Stimulated activated CD4-positive, alpha-beta T cell treated with anti-CD3 and anti-CD28 coated beads, Interleukin-1b, Interleukin-23, amount 100 ng/mL, for 1 hour (primary cell): ENCODE data around the gene SPOUT1.

ENCODE experiments used
- DNase-seq, 2 donors: peaks; one replicate each; pipeline ENCODE4 v3.0.0-alpha.2; 2020; ENCODE audit warnings: low read depth in 2 of 2

The SPOUT1 gene

DNA sequence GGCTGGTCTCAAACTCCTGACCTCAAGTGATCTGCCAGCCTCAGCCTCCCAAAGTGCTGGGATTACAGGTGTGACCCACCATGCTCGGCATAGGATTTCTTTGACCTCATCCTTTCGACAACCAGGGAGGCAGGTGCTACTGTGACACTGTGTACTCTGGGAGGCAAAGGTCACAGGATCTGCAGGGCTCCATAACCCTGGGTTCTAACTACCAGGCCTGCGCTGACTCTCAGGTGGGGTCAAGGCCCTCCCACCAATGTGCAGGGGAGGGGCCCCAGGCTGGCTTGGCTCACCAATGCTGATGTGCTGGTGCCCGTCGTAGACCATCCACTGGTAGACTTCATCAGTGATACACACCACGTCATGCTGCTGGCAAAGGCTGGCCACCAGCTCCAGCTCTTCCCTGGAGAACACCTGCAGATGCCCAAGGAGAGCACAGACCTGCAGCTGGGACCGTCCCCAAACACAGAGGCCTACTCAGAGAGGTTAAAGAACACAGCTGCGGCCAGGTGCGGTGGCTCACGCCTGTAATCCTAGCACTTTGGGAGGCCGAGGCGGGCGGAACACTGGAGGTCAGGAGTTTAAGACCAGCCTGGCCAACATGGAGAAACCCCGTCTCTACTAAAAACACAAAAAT lies 7.0 kb upstream of the SPOUT1 start:
- DNase-seq, result no peak

DNA sequence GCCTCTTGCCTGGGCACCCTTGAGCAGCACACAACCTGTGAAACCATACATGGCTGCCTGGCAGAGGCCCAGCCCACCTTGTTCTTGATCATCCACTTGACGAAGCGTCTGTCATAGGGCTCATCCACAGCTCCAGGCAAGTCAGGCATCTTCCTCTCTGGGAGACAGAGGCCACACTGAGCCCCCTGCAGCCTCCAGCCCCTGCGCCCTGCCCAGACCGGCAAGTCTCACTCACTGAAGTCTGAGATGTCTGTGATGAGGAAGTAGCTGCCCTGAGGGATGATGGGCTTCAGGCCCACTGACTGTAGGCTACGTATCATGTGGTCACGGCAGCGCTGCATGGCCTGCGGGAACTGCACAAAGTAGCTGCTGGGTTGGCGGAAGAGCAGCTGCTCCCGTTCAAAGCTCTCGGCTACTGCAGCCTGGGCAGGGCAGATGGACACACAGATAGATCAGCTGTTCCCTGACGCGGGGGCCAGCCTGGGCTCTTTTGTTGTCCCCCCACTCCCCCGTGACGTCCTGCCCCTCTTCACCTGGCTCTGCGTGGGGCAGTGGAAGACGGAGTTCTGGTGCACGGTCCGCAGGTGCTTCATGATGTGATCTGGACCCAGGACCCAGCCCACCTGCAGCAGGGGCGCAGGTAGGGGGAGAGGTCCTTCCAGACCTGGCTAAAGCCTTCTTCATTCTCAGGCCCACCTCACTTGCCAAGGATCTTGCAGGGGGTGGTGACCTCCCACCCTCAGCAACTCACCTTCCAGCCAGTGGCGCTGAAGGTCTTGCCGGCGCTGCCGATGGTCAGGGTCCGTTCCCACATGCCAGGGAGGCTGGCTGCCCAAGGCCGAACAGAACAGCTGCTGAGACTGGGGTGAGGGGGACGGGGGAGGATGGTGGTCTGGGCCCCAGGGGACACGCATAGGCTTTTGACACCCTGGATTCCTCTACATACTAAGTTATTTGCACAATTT lies 5.9 kb upstream of the SPOUT1 start:
- DNase-seq, result no peak

DNA sequence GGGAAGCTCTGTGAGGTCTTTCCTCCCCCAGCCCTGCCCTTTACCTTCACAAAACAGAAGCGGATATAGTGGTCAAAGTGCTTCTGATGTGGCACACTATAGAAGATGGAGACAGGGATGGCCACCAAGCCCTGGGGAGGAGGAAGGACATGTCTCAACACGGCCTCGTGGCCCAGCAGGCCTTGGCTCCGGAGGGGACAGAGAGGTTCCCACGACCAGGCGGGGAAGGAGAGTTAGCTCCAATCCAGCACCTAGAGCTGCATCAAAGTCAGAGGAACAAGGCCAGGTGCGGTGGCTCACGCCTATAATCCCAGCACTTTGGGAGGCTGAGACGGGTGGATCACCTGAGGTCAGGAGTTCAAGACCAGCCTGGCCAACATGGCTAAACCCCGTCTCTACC lies 4.1 kb upstream of the SPOUT1 start:
- DNase-seq, result no peak

DNA sequence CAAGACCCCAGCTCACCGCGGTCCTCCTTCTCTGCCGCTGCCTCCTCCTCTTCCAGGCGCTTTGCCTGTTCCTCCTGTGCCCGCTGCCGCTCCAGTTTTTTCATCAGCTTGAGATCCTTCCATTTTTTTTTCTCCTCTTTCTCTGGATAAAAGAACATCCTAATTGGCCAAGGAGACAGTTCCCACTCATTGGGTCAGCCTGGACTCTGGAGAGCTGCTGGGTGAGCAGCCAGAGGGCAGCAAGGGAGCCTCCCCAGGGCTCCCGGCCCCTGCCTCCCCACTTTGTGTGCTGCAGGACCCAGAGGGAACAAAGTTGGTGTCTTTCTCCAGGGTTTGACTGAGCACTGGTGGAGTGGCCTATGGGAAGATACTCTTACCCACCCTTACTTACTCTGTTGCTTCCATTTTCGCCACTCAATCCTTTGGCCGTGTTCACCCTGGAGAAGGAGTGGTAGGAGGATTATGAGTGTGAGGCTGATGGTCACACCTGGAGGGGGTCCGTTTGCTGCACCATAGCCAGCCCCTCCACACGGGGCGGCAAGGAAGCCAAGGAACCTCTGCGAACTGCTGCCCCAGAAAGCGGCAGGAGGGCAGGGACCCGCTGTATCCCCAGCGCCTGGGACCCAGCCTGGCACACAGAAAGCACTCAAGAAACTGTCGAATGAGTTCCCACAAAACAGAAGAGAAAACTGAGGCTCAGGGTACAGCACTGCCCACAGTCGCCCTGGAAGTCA lies 708 bp downstream of the SPOUT1 start:
- no peak for DNase-seq

DNA sequence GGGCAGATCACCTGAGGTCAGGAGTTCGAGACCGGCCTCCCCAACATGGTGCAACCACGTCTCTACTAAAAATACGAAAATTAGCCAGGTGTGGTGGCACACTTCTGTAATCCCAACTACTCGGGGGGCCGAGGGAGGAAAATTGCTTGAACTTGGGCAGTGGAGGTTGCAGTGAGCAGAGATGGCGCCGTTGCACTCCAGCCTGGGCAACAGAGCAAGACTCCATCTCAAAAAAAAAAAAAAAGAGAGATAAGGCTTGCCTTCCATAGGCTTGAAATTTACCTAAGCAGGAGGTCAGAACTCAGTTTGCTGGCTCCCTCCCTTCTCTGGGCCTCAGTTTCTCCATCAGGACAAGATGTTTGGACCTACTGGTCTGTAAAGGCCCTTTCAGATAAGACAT lies 1.3 kb downstream of the SPOUT1 start:
- no peak for DNase-seq

DNA sequence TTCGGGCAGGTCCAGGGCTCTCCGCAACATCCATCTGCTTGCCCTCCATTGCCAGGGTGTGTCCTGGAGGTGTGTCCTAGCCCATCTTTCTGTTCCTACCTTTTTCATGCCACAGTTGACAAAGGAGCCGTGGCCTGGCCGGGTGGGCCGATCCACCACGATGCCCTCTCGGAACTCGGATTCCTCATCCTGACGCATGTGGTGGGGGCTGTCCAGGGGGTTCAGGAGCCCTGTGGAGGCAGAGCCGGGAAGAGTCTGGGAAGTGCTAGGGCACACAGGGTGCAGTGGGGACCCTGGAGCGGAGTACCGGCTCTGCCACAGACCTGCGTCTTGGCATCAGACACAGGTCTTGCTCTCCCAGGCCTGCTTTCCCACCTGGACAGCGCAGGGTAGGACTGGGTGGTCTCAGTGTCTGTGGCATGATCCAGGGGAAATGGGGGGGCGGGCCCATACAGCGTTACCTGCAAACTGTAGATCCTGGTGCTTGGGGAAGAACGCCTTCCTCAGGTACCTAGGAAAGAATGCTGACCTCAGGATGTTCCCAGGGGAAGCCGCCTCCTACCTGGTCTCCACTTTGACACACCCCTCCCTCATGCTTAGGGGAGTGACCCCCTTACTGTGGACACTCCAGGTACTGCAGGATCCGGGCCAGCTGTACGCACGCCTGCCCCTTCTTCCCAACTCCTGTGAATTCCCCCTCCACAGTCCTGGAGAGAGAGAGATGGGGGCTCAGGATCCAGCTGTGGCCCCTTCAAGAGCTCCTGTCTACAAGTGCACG lies 3.5 kb downstream of the SPOUT1 start:
- DNase-seq, result no peak

DNA sequence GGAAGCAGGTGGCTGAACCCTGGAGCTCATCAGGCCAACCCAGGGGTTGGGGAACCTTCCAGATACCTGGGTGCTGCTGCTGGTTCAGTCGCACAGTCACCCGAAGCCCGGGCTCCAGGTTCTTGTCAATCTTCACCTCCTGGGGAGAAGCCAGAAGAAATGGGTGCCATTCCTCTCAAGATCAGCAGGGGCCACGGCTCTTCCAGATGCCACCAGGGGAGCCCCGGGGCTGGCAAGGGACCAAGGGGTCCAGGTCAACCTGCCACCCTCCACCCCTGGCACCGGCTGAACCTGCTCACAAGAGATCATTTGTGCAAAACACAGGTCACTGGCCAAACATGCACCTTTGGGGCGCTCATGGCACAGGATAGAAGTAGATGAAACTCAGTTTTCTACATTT lies 4.7 kb downstream of the SPOUT1 start:
- DNase-seq, result no peak

DNA sequence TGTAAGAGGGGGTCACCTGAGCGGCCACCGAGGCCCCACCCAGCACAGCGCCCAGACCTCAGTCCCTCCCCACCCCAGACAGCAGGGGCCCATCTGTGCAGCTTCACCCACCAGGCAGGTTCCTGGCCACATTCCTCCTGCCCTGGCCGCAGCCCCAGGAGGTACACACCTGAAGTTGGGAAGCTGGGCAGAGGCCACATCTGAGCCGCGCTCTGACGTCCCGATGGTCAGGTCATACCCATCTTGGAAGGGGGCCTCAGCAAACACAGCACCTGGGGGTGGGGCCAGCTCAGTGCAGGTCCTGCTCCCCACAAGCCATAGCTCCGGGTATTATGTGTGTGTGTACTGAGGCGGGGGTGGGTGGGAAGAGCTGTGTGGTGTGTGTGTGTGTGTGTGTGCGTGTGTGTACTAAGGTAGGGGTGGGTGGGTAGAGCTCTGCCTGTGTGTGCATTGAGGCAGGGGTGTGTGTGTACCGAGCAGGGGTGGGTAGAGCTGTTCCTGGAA lies 5.6 kb downstream of the SPOUT1 start:
- no peak for DNase-seq

DNA sequence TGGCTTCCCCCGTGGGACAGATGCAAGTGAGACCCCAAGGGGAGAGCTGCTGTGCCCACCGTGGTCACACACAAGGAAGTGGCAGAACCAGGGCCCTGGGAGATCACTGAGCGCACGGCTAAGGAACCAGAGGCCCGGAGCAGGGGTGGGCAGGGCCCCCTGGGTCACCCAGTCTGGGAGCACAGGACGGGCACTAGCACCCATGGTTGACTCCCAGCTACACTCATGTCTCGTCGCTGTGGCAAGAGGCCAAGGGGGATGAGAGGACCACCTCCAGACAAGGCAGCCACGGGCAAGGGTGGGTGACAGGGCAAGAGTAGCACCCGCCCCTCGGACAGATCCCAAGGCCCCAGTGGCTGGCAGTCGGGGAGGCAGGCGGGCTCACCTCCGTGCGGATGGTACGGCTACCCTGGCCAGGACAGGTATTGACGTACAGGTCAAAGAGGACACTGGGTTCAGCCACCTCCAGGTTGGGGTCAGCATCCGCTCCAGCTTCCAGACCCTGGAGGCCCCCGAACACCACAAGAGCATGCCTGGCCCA lies 6.2 kb downstream of the SPOUT1 start:
- no peak for DNase-seq

DNA sequence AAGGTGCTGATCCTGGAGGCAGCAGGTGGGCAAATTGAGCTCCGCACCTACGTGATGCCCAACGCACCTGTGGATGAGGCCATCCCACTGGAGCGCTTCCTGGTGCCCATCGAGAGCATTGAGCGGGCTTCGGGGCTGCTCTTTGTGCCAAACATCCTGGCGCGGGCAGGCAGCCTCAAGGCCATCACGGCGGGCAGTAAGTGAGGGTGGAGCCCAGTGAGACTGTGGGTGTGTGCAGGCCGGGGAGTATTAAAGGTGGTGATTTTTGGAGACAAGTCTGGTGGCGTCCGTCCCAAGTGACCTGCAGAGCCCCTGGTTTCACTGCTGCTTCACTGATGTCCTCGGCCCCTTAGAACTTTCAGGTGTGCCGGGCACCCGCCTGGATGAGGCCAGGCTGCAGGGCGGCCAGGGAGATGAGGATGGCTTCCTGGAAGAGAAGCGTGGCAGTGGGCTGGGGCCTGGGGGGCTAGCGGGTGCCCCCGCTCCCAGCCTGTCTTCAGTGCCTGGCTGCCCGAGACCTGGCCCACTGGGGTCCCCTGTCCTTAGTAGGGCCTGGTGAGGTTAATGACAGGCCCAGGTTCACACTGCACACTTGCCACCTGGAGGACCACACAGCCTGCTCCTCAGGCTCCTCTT lies 7.1 kb downstream of the SPOUT1 start:
- no peak for DNase-seq

DNA sequence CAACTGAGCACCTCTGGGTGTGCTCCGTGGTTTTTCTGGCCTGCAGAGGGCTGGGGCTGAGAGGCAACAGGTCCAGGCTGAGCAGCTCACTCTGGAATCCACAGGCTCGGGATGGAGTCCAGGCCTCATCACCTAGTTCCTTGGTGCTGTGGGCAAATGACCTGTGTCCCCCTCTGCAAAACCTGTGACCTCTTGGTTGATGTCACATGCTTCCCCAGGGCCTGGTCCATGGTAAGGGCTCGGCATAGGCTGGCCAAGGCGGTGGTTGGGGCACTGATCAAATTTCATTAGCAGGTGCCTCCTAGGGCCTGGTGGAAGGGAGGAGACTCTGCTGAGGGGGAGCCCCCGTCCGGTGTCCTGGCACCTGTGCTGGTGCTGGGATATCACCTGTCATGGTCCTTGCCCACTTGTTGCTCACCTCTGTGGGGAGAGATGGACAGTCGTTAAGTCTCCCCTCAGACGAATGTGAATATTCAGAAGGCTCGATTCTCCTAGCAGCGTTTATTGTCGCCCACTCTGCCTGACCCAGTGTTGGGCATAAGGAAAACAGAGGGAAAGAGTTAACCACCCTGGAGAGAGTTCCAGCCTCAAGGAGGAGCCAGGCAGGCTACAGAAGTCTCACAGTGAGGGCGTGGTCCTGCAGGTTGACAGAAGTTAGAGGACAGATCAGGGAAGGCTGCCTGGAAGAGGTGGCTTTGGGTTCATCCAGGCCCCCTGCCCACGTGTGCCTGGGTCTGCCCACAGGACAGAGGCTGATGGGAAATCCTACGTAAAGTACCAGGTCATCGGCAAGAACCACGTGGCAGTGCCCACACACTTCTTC lies 7.8 kb downstream of the SPOUT1 start:
- no peak for DNase-seq

DNA sequence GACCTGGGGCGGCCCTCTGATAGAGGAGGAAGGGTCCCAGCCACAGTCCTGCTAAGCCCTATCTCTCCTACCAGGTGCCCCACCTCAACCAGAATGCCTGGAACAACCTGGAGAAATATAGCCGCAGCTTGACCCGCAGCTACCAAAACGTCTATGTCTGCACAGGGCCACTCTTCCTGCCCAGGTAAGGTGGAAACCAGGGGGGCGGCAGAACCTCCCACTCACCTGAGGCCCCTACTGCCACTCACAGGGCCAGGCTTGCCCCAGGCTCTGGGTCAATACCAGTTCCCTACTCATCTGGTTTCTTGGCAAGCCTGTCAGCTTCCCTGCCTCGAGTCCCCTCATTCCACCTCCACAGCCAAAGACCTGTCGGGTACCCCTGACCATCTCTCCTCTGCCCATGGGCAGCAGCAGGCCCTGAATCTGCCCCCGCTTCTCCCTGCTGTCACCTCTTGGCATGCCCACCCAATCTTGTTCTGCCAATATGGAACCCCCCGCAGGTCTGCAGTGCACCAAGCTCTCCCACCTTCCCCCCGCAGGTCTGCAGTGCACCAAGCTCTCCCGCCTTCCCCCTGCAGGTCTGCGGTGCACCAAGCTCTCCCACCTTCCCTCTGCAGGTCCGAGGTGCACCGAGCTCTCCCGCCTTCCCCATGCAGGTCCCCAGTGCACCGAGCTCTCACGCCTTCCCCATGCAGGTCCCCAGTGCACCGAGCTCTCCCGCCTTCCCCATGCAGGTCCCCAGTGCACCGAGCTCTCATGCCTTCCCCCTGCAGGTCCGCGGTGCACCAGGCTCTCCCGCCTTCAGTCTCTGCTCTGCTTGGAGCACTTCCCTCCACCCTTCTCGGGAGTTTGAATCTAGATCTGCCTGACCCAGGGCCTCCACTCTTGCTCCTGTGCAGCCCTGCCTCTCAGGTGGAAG lies 8.7 kb downstream of the SPOUT1 start:
- DNase-seq, result no peak

DNA sequence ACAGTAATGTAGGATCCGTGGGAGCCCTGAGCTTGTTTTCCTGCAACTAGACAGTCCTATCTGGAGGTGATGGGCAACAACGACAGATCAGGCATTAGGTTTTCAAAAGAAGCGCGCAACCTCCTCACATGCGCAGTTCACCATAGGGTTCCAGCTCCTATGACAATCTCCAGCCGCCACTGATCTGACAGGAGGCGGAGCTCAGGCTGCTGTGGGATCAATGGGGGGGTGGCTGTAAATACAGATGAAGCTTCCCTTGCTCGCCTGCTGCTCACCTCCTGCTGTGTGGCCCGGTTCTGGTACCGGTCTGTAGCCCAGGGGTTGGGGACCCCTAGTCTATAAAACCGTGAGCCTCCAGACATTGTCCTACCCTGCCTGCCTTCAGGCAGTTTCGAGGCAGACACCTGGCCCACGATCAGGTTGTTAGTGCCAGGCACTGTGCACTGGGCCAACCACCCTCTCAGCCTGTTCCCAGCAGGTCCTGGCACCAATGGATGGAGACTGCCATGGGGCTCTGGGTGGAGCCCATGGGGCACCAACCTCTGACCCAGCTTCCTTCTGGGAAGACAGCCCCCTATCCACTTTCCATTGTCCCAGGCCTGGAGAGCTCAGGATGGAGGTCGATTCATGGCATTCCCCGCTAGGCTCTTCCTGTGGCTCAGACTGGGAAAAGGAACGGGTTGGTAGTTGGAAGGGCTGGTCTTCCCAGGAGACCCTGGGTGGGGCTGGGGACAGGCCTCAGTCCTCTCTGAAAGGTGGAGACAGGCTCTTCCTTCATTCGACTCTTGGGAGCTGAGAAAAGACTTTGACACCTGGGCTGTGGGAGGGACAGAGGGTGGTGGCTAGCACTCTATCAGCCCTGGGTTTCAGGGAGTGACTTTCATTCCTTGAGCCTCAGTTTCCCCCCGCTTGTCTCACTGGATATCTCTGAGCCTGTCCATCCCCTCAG lies 9.6 kb downstream of the SPOUT1 start:
- DNase-seq, result no peak

DNA sequence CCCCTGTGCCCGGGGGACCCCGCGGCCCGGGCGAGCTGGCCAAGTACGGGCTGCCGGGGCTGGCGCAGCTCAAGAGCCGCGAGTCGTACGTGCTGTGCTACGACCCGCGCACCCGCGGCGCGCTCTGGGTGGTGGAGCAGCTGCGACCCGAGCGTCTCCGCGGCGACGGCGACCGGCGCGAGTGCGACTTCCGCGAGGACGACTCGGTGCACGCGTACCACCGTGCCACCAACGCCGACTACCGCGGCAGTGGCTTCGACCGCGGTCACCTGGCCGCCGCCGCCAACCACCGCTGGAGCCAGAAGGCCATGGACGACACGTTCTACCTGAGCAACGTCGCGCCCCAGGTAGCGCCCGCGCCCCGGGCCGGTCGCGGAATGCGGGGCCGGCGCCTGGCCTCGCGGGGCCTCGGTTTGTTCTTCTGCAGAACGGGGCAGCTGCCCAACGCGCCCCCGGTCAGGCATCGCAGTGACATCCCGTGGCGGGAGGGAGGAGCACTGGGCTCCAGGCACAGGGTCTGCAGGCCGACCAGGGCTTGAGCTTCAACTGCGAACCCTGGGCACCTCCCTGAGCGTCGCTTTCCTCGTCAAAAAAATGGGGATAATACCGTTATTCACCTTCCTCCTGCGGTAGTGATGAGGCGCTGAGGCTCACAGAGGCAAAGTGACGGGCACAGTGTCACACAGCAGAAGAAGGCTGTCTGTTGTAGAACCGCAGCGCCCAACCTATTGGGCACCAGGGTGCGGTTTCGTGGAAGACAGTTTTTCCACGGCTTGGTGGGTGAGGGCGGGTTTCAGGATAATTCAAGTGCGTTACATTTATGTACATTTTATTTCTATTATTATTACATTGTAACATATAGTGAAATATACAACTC lies 10.5 kb downstream of the SPOUT1 start:
- DNase-seq, result no peak

DNA sequence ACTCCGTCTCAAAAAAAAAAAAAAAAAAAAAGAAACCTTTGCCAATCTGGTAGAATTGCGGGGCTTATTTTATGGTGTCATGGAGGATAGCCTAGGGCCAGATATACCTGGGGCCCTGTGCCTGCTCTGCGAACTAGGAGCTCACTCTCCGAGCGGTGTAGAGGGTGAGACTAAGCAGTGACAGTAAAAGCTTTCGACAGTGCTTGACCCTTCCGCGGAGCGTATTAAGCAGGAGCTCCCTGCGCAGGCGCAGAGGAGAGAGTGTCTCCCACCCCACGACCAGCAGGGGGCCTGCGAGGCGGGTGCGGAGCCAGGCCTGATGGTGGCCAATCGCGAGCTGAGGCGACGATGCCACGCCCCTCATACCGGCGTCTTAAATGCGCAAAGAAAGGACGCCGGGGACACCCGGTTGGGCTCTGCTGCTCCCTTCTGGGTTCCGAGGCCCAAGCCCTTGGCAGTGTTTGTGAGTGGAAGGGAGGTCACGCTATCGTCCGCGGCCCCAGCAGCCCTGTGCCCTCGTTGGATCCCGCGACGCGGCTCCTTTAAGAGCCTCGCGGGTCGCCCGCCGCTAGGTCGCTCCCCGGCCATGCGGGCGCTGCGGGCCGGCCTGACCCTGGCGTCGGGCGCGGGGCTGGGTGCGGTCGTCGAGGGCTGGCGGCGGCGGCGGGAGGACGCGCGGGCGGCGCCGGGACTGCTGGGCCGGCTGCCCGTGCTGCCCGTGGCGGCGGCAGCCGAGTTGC lies 11.3 kb downstream of the SPOUT1 start, which contains the start of gene ENDOG:
Gene ENDOG (plus strand): TSS at position 402 of the 740 bp plus-strand sequence. CDS start 185 bp downstream, at position 587.
- DNase-seq, result peak; percentile 94 to 96

DNA sequence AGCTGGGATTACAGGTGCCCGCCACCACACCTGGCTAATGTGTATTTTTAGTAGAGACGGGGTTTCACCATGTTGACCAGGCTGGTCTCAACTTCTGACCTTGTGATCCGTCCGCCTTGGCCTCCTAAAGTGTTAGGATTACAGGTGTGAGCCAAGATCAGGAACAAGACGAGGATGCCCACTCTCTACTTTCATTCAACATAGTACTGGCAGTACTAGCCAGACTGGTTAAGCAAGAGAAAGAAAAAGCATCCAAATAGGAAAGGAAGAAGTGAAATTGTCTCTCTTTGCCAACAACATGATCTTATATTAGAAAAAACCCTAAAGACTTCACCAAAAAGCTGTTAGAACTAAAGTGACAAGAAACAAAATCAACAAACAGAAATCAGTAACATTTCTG lies 18.7 kb downstream of the SPOUT1 start:
- no peak for DNase-seq
